HFFc6 (cell line): Measurements from ENCODE around the gene CLTB. TPM values are rescaled to one million over a fixed set of nuclear protein-coding genes. Genes with fewer than 3 reads are reported as not detected.

Experiments used
- DNase-seq: peaks from one replicate; pipeline ENCODE4 v3.0.0-alpha.2; 2018
- H3K27ac Mint-ChIP-seq: 2 replicates; pipeline ENCODE4 v1.8.0; 2020; ENCODE audit warnings: mild to moderate bottlenecking, mixed read lengths
- H3K27me3 Mint-ChIP-seq: 2 replicates; pipeline ENCODE4 v1.8.0; 2021; ENCODE audit warnings: mild to moderate bottlenecking, moderate library complexity, mixed read lengths; ENCODE audit not compliant: insufficient read depth
- H3K36me3 Mint-ChIP-seq: 2 replicates; pipeline ENCODE4 v1.8.0; 2021; ENCODE audit warnings: low read depth, mixed read lengths
- H3K4me1 Mint-ChIP-seq: 2 replicates; pipeline ENCODE4 v1.8.0; 2020; ENCODE audit warnings: low read depth, mixed read lengths
- H3K4me3 Mint-ChIP-seq: 2 replicates; pipeline ENCODE4 v1.8.0; 2020; ENCODE audit warnings: mild to moderate bottlenecking, moderate library complexity, mixed read lengths
- H3K9me3 Mint-ChIP-seq: 2 replicates; pipeline ENCODE4 v1.8.0; 2020; ENCODE audit warnings: mild to moderate bottlenecking, mixed read lengths
- total RNA-seq, 6 experiments: library from RNA; stranded (reverse); fragmentation: NEBNext Ultra II Directional; extraction: Animal tissue kit (Norgen Biotek cat#: 25700); gene quantifications; 2 replicates in 1 of 6; 3 replicates in 5 of 6; pipeline ENCODE4 v1.2.3, GENCODE V29; 2021
- TF ChIP-seq, protein P1 (sequence below): fragments of 200-600 bp; sonication (generic); IDR thresholded peaks from 2 replicates; pipeline ENCODE4 v1.5.0; 2021; ENCODE audit warnings: antibody characterized with exemption, mild to moderate bottlenecking

Gene CLTB
- total RNA-seq, 6 experiments from 2014 or later: 178 to 226 (median 202) TPM

DNA sequence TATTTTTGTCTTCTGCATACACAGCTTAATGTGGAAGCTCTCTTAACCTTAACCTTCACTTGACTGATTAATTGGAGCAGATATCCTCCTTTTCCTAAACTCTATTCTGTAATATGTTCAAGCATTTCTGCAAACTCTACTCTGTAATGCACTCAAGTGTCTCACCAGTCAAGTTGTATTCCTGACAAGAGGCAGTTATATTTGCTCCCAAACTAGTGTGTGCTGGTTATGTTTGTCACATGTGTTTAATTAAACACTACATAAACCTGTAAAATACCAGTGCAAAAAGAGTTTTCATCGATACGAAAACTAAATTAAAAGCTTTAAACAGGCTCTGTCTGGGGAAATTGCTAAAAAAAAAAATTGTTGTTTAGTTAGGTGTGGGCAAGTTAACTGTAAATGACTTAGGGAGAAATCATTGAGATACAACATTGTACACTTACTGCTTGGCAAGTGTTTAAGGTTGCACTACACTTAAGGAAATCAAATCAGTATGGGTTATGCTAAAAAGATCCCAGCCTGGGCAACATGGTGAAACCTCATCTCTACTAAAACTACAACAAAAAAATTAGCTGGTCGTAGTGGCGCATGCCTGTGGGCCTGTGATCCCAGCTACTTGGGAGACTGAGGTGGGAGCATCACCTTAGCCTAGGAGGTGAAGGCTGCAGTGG, 38.5 kb upstream of the CLTB start:
- H3K4me1 Mint-ChIP-seq: peaks cover 24% of the 10 kb centered on the region
- H3K27ac Mint-ChIP-seq: 0 out of 2 replicates have a peak overlapping the region, but pooled peaks have one; percentile 24
- H3K27me3 Mint-ChIP-seq: no peaks in the 10 kb centered on the region
- peaks cover 13% of the 10 kb centered on the region for H3K36me3 Mint-ChIP-seq
- H3K9me3 Mint-ChIP-seq: no peaks in the 10 kb centered on the region
- TF ChIP-seq, protein P1, sequence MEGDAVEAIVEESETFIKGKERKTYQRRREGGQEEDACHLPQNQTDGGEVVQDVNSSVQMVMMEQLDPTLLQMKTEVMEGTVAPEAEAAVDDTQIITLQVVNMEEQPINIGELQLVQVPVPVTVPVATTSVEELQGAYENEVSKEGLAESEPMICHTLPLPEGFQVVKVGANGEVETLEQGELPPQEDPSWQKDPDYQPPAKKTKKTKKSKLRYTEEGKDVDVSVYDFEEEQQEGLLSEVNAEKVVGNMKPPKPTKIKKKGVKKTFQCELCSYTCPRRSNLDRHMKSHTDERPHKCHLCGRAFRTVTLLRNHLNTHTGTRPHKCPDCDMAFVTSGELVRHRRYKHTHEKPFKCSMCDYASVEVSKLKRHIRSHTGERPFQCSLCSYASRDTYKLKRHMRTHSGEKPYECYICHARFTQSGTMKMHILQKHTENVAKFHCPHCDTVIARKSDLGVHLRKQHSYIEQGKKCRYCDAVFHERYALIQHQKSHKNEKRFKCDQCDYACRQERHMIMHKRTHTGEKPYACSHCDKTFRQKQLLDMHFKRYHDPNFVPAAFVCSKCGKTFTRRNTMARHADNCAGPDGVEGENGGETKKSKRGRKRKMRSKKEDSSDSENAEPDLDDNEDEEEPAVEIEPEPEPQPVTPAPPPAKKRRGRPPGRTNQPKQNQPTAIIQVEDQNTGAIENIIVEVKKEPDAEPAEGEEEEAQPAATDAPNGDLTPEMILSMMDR: no peak
- no peak overlapping the region for H3K4me3 Mint-ChIP-seq
- DNase-seq: no peak

DNA sequence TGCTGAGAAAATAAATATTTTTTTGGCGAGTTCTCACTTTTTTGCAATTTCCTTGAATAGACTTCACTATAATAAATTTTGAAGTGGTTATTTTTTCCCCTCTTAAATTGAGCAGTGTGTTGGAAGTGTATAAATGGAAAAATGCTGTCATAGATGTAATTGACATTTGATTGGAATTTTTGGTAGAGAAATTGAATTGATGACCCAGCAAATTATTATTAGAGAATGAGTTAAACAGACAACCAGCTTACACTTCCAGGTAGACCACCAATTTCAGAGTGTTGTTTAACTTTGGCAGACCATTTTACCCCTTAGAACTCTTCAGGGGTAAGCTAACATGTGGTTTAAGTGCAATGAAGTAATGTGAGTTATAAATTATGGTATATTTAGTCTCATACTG, 33.7 kb upstream of the CLTB start:
- Mint-ChIP-seq H3K27me3 (peaks cover 7% of the 10 kb centered on the region), H3K36me3 (peaks cover 16% of the 10 kb centered on the region), H3K9me3 (no peaks in the 10 kb centered on the region), H3K4me1 (peaks cover 24% of the 10 kb centered on the region), H3K27ac (peak overlapping the region; percentile 1; the same call in 1 of the 2 replicates), H3K4me3 (peak overlapping the region; percentile 100)
- TF ChIP-seq, protein P1: no peak
- DNase-seq: no peak

DNA sequence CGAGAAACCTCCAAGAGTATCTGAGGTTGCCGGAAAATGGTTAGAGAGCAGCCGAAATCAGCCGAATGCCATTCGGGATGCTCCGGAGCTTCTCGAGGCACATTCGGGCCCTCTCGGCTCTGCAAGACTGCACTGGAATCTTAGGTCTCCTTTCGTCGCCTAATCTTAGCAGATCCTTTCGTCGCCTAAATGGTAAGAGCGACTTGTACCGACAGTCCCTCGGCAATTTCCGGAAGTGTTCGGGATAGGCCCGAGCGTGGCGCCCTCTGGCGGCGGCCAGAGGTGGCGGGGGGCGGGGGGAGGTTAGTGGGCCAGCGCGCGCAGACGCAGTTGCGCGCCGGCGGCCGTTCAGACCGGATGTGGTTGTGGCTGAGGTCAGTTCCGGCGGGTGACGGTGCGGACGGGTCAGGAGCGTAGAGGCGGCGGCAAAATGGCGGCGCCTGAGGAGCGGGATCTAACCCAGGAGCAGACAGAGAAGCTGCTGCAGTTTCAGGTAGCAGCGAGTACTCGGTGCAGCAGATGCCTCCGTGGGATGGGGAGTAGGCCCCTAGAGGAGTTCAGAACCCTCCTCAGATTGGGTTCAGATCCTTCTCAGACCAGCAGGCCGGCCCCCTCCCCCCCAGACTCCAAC, 31.8 kb upstream of the CLTB start, which contains the start of gene FAF2:
TSS of gene FAF2 (plus strand) at position 408 of the 631 bp plus-strand sequence. CDS start at position 431, 23 bp downstream.
- Mint-ChIP-seq H3K36me3 (peaks cover 12% of the 10 kb centered on the region), H3K9me3 (no peaks in the 10 kb centered on the region), H3K4me1 (peaks cover 19% of the 10 kb centered on the region), H3K27ac (peak within 1 kb of the TSS; percentile 100), H3K27me3 (peaks cover 7% of the 10 kb centered on the region), H3K4me3 (peak within 1 kb of the TSS; percentile 100)
- TF ChIP-seq, protein P1: peak; percentile 99
- DNase-seq: peak; percentile 99

DNA sequence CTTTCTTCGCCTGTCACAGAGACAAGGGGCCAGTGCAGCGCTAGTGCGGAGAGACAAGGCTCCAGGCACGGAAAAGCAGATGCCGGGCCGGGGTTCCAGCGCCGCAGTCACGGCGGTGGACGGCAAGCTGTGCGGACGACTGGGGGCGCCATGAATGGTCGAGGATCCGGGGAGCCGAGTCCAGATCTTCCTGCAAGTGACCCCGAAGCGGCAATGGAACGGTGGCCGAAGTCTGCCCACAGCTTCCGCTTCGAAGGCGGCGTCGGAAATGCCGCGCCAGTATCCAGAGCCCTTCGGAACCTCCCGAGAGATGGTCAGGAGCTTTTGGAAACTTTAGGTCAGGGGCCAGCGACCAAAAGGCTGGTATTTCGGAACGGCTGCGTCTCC, 31.2 kb upstream of the CLTB start:
- peak overlapping the region; percentile 100 for H3K27ac Mint-ChIP-seq
- peaks cover 19% of the 10 kb centered on the region for H3K4me1 Mint-ChIP-seq
- DNase-seq: no peak
- H3K4me3 Mint-ChIP-seq: peak overlapping the region; percentile 100
- TF ChIP-seq, protein P1: no peak
- H3K9me3 Mint-ChIP-seq: no peaks in the 10 kb centered on the region
- H3K27me3 Mint-ChIP-seq: peaks cover 9% of the 10 kb centered on the region
- H3K36me3 Mint-ChIP-seq: peaks cover 10% of the 10 kb centered on the region

DNA sequence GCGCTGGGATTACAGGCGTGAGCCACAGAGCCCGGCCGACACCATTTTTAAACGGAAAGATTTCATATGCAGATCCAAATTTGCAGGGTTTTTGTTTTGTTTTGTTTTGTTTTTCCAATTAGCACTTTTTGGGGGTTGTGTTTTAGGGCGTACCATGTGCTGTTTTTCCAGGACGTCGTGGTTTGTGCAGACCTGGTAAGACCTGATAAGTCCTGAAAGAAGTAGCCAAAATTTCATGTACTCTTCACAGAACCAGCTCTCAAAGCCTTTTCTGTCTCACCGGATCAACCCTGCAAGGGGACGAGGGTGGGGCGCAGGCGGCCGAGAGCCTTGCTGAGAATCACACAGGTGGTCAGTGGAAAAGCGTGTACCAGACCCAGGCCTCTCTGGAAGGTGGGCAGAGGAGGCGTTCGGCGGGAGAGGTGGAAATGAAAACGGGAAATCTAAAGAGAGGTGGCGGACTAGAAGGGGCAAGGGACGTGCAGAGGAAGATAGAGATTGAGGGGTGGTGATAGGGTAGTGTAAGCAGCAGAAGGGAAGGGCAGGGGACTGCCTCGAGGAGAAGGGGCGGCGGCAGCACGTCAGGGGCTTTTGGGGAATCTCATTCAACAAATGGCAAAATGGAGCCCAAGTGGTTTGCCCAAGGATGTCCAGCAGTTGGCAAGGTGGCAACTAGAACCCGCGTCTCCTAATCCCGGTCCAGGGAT, 30.7 kb upstream of the CLTB start:
- DNase-seq: no peak
- peak overlapping the region; percentile 100 for H3K27ac Mint-ChIP-seq
- peak overlapping the region; percentile 100 for H3K4me3 Mint-ChIP-seq
- peaks cover 22% of the 10 kb centered on the region for H3K4me1 Mint-ChIP-seq
- peaks cover 10% of the 10 kb centered on the region for H3K36me3 Mint-ChIP-seq
- no peaks in the 10 kb centered on the region for H3K9me3 Mint-ChIP-seq
- peaks cover 10% of the 10 kb centered on the region for H3K27me3 Mint-ChIP-seq
- TF ChIP-seq, protein P1: no peak
